IMR-90 (cell line): ENCODE results near the gene LRRC8C. TPM values are rescaled to one million over a fixed set of nuclear protein-coding genes. Genes with fewer than 3 reads are reported as not detected.

Experiments
- ATAC-seq: fragments of 200-7000 bp; cut with Tn5 transposase; 2 replicates; pipeline ENCODE4 v1.9.1; 2020; ENCODE audit warnings: low read depth, mild to moderate bottlenecking, moderate library complexity
- BruUV-seq: library from RNA; stranded (reverse); fragments of 400-500 nt; replicated peaks from 2 replicates; lab custom pipeline; 2021; lab: Mats Ljungman, UMichigan
- CTCF ChIA-PET: fragments of 300-600 bp; formaldehyde crosslinking; extraction: SDS; loops from one replicate; lab custom pipeline; 2021; ENCODE audit warnings: antibody characterized with exemption; lab: Yijun Ruan, JAX
- POLR2A ChIA-PET: fragments of 300-600 bp; sonication (Branson Sonifier 250); formaldehyde crosslinking; loops from one replicate; lab custom pipeline; 2022; ENCODE audit warnings: antibody characterized with exemption; ENCODE audit not compliant: unreplicated experiment; lab: Charles Lee
- DNase-seq: peaks from one replicate; pipeline ENCODE4 v3.0.0; 2013
- H2AFZ ChIP-seq: replicated peaks from 2 replicates; pipeline ENCODE3; 2013; ENCODE audit warnings: low read length, mild to moderate bottlenecking; ENCODE audit not compliant: poor library complexity
- H2AK5ac ChIP-seq: 2 replicates; pipeline ENCODE4 v1.6.1; 2013; ENCODE audit warnings: low read depth, low read length, inconsistent platforms
- H2AK9ac ChIP-seq: replicated peaks from 2 replicates; pipeline ENCODE3; 2013; ENCODE audit warnings: mild to moderate bottlenecking, low read depth, low read length, moderate library complexity; ENCODE audit not compliant: poor library complexity
- H2BK120ac ChIP-seq: 2 replicates; pipeline ENCODE4 v1.6.1; 2013; ENCODE audit warnings: low read depth, low read length, inconsistent platforms
- H2BK15ac ChIP-seq: 3 replicates; pipeline ENCODE4 v1.6.1; 2013; ENCODE audit warnings: low read depth, low read length, inconsistent platforms
- H2BK20ac ChIP-seq: 2 replicates; pipeline ENCODE4 v1.6.1; 2013; ENCODE audit warnings: low read depth, mild to moderate bottlenecking, inconsistent platforms, low read length, moderate library complexity
- H2BK5ac ChIP-seq: 2 replicates; pipeline ENCODE4 v1.6.1; 2013; ENCODE audit warnings: mild to moderate bottlenecking, low read depth, low read length, inconsistent platforms; ENCODE audit not compliant: poor library complexity, severe bottlenecking
- H3K14ac ChIP-seq: replicated peaks from 2 replicates; pipeline ENCODE4 v1.6.1; 2013; ENCODE audit warnings: low read depth, low read length, inconsistent platforms
- H3K18ac ChIP-seq: 2 replicates; pipeline ENCODE4 v1.6.1; 2013; ENCODE audit warnings: low read depth, low read length, control low read depth
- H3K23ac ChIP-seq: 2 replicates; pipeline ENCODE4 v1.6.1; 2013; ENCODE audit warnings: low read depth, low read length, inconsistent platforms
- H3K27ac ChIP-seq: 2 replicates; pipeline ENCODE4 v1.5.1; 2013; ENCODE audit warnings: mild to moderate bottlenecking, control low read depth, low read length; ENCODE audit not compliant: insufficient read depth
- H3K27me3 ChIP-seq: 2 replicates; pipeline ENCODE4 v1.6.1; 2013; ENCODE audit warnings: low read length; ENCODE audit not compliant: control insufficient read depth, insufficient read depth
- H3K36me3 ChIP-seq: 2 replicates; pipeline ENCODE4 v1.6.1; 2013; ENCODE audit warnings: low read length, mixed read lengths; ENCODE audit not compliant: control insufficient read depth, insufficient read depth
- H3K4ac ChIP-seq: 2 replicates; pipeline ENCODE4 v1.6.1; 2013; ENCODE audit warnings: low read depth, low read length, inconsistent platforms
- H3K4me1 ChIP-seq: 2 replicates; pipeline ENCODE4 v1.6.1; 2013; ENCODE audit warnings: low read length, mixed read lengths; ENCODE audit not compliant: control insufficient read depth, insufficient read depth
- H3K4me2 ChIP-seq: 2 replicates; pipeline ENCODE4 v1.6.1; 2013; ENCODE audit warnings: low read depth, mild to moderate bottlenecking, control low read depth, low read length, moderate library complexity
- H3K4me3 ChIP-seq: 2 replicates; pipeline ENCODE4 v1.5.1; 2013; ENCODE audit warnings: low read depth, mild to moderate bottlenecking, control low read depth, low read length, moderate library complexity; ENCODE audit not compliant: insufficient read depth
- H3K56ac ChIP-seq: 2 replicates; pipeline ENCODE4 v1.6.1; 2013; ENCODE audit warnings: low read length, inconsistent platforms; ENCODE audit not compliant: insufficient read depth; ENCODE audit errors: extremely low read depth
- H3K79me1 ChIP-seq, 2 experiments: 2 replicates each; pipeline ENCODE4 v1.6.1; 2013; ENCODE audit warnings: low read length in 2 of 2, inconsistent platforms in 1 of 2, low read depth in 1 of 2
- H3K9ac ChIP-seq: 2 replicates; pipeline ENCODE4 v1.6.1; 2013; ENCODE audit warnings: low read depth, low read length, control low read depth
- H3K9me1 ChIP-seq: 2 replicates; pipeline ENCODE4 v1.6.1; 2013; ENCODE audit warnings: low read length, inconsistent platforms; ENCODE audit not compliant: insufficient read depth
- H3K9me3 ChIP-seq: 2 replicates; pipeline ENCODE4 v1.6.1; 2013; ENCODE audit warnings: low read length; ENCODE audit not compliant: control insufficient read depth, insufficient read depth
- H4K20me1 ChIP-seq: 2 replicates; pipeline ENCODE4 v1.6.1; 2013; ENCODE audit warnings: low read length, inconsistent platforms; ENCODE audit not compliant: insufficient read depth
- H4K5ac ChIP-seq: 2 replicates; pipeline ENCODE4 v1.6.1; 2013; ENCODE audit warnings: mild to moderate bottlenecking, low read depth, low read length, control low read depth
- H4K8ac ChIP-seq, 2 experiments: 2 replicates each; pipeline ENCODE4 v1.6.1; 2013; ENCODE audit warnings: low read depth in 2 of 2, low read length in 2 of 2, control low read depth in 1 of 2, inconsistent platforms in 1 of 2
- H4K91ac ChIP-seq: 2 replicates; pipeline ENCODE4 v1.6.1; 2013; ENCODE audit warnings: low read depth, low read length, inconsistent platforms; ENCODE audit not compliant: insufficient read depth
- BHLHE40 ChIP-seq: fragments of 150-350 bp; IDR thresholded peaks from 2 replicates; pipeline ENCODE4 v1.6.1; 2016; ENCODE audit warnings: mild to moderate bottlenecking, low read depth, low read length
- CEBPB ChIP-seq: IDR thresholded peaks from 2 replicates; pipeline ENCODE4 v1.6.1; 2012; ENCODE audit warnings: low read depth, low read length, improper control_type of control experiment
- CTCF ChIP-seq: conservative IDR thresholded peaks from 2 replicates; pipeline ENCODE4 v1.5.1; 2012; ENCODE audit warnings: mild to moderate bottlenecking, low read depth, low read length, improper control_type of control experiment
- FOS ChIP-seq: fragments of 150-350 bp; IDR thresholded peaks from 2 replicates; pipeline ENCODE4 v1.6.1; 2016; ENCODE audit warnings: low read depth, low read length
- MAFK ChIP-seq: IDR thresholded peaks from 2 replicates; pipeline ENCODE4 v1.6.1; 2012; ENCODE audit warnings: low read depth, low read length, improper control_type of control experiment
- MAZ ChIP-seq: IDR thresholded peaks from 2 replicates; pipeline ENCODE4 v1.6.1; 2012; ENCODE audit warnings: low read depth, mild to moderate bottlenecking, low read length, improper control_type of control experiment, moderate library complexity, borderline replicate concordance
- MXI1 ChIP-seq: IDR thresholded peaks from 2 replicates; pipeline ENCODE4 v1.6.1; 2012; ENCODE audit warnings: low read depth, mild to moderate bottlenecking, low read length, moderate library complexity, borderline replicate concordance
- NFE2L2 ChIP-seq: fragments of 150-350 bp; IDR thresholded peaks from 2 replicates; pipeline ENCODE4 v1.6.1; 2016; ENCODE audit warnings: low read depth, mild to moderate bottlenecking, low read length
- RAD21 ChIP-seq: IDR thresholded peaks from 2 replicates; pipeline ENCODE4 v1.6.1; 2012; ENCODE audit warnings: low read length, improper control_type of control experiment
- RCOR1 ChIP-seq: IDR thresholded peaks from 2 replicates; pipeline ENCODE4 v1.6.1; 2012; ENCODE audit warnings: mild to moderate bottlenecking, low read length, improper control_type of control experiment; ENCODE audit not compliant: insufficient replicate concordance
- RFX5 ChIP-seq: IDR thresholded peaks from 2 replicates; pipeline ENCODE4 v1.8.0; 2012; ENCODE audit warnings: low read depth, mild to moderate bottlenecking, low read length, moderate library complexity
- SMC3 ChIP-seq: fragments of 150-350 bp; IDR thresholded peaks from 2 replicates; pipeline ENCODE4 v1.6.1; 2016; ENCODE audit warnings: low read depth, mild to moderate bottlenecking, antibody characterized with exemption, low read length, moderate library complexity
- USF2 ChIP-seq: fragments of 150-350 bp; IDR thresholded peaks from 2 replicates; pipeline ENCODE4 v1.6.1; 2017; ENCODE audit warnings: mild to moderate bottlenecking, antibody characterized with exemption, low read length, low read depth
- WGBS, 2 experiments: methylation state at CpG; one replicate each; pipeline versions ENCODE4 v1.1.5 to v1.1.7; 2013; ENCODE audit warnings: missing lambda C conversion rate in 2 of 2; ENCODE audit not compliant: insufficient read length in 1 of 2; ENCODE audit errors: extremely low coverage in 2 of 2; 5-methylcytosine and 5-hydroxymethylcytosine counted together
- dilution Hi-C: fragments of 300-500 bp; cut with HindIII; formaldehyde crosslinking; loops from one replicate; pipeline ENCODE4 v1.14.3; 2018; ENCODE audit warnings: low sequenced_read_pairs; ENCODE audit not compliant: unreplicated experiment
- in situ Hi-C: fragments of 300-500 bp; cut with MboI; formaldehyde crosslinking; loops from 3 replicates; pipeline ENCODE4 v1.14.3; 2019; ENCODE audit warnings: low sequenced_read_pairs, inconsistent platforms, mixed read lengths
- intact Hi-C: fragments of 100-400 bp; cut with micrococcal nuclease; formaldehyde crosslinking; loops from 2 replicates; pipeline ENCODE4 v1.10.0; 2022
- polyA plus RNA-seq, 3 experiments: library from polyadenylated mRNA; depleted of rRNA; stranded (reverse); fragments of >200 nt; gene quantifications; 2 replicates each; pipeline ENCODE4 v1.2.3, GENCODE V29; 2012; ENCODE audit warnings: low replicate concordance in 1 of 3
- total RNA-seq: library from RNA; depleted of rRNA; stranded (reverse); fragments of >200 nt; gene quantifications from 2 replicates; pipeline ENCODE4 v1.2.3, GENCODE V29; 2012

LRRC8C gene
- total and polyA plus RNA-seq, 2 of the 4 experiments (the other 2 are of a cell fraction), result 6.5 to 12.9 TPM

DNA sequence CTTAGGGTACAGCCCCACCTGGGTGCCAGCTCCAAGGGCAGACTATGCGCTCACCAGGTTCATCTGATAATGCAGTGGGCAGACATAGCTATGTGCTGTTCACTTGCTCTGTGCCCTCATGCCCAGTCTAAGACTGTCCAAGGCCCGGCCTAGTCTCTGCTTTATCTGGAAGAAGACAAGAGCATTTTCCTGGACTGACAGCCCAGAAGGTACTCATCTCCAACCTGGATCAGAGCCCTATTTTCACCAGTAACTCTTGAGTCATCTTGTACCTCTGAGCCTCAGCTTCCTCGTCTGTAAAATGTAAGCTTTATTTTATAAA lies 28.5 kb upstream of the LRRC8C start:
- intact Hi-C loops, result no loop called here
- Histone ChIP-seq H4K5ac (no peak overlapping the region), H3K18ac (no peak overlapping the region), H3K79me1 (no peaks in the 10 kb centered on the region), H2AFZ (no peak overlapping the region), H3K4me1 (peaks cover 3% of the 10 kb centered on the region), H3K27me3 (no peaks in the 10 kb centered on the region), H3K23ac (no peak overlapping the region), H3K4ac (no peak overlapping the region), H4K8ac (no peak overlapping the region), H2BK5ac (no peak overlapping the region), H3K9me1 (peaks cover 4% of the 10 kb centered on the region; the same call in 1 of the 2 replicates), H3K36me3 (no peaks in the 10 kb centered on the region), H3K56ac (no peak overlapping the region), H2BK15ac (no peak overlapping the region), H3K4me2 (no peak overlapping the region), H3K9ac (no peak overlapping the region), H3K4me3 (no peak overlapping the region), H4K91ac (no peak overlapping the region), H2AK5ac (no peak overlapping the region), H3K14ac (no peak overlapping the region), H2BK20ac (no peak overlapping the region), H4K20me1 (no peaks in the 10 kb centered on the region), H3K27ac (no peak overlapping the region), H3K9me3 (no peaks in the 10 kb centered on the region), H2BK120ac (no peak overlapping the region), H2AK9ac (peak overlapping the region; percentile 44)
- dilution Hi-C loops, result no loop called here
- in situ Hi-C loops, result loop anchor here (10.0 kb wide), 1 partner anchor 130 kb away; no protein-coding TSS in a partner anchor
- ChIA-PET CTCF (interaction anchor here (0.6 to 1.9 kb wide), 5 partner anchors 10 to 158 kb away, joined by 3 to 7 read pairs (median 4); no protein-coding TSS in a partner anchor), POLR2A (no interaction called here)
- TF ChIP-seq SMC3 (no peak), MXI1 (no peak), USF2 (no peak), NFE2L2 (no peak), RAD21 (no peak), RCOR1 (no peak), CEBPB (no peak), FOS (no peak), CTCF (no peak), RFX5 (no peak), MAZ (no peak), BHLHE40 (no peak), MAFK (no peak)
- ATAC-seq (peak; percentile 15; the same call in 1 of the 2 replicates), DNase-seq (peak; percentile 28)
- WGBS, 2 experiments, result 100% methylated on average over 1 of the region's 3 CpGs; no CpG with 5 or more reads in 1 of the 2 experiments
- no TSS peak for BruUV-seq
